ENCODE measurements around the gene KBTBD13.

KBTBD13 gene

GRCh38 chr15:65052956-65053355 lies 23.6 kb upstream of the KBTBD13 start:
- DNase-seq, result no peak

- DNase-seq, result peak; percentile 53
Measured at GRCh38 chr15:65054333-65055200, 22.0 kb upstream of the KBTBD13 start.

GRCh38 chr15:65055201-65055870 lies 21.2 kb upstream of the KBTBD13 start:
- DNase-seq, result no peak

- no peak for DNase-seq
Measured at GRCh38 chr15:65056106-65056505, 20.4 kb upstream of the KBTBD13 start.

- DNase-seq, result no peak
Measured at GRCh38 chr15:65056868-65057548, 19.5 kb upstream of the KBTBD13 start.

- no peak for DNase-seq
Measured at GRCh38 chr15:65057549-65057940, 19.0 kb upstream of the KBTBD13 start.

GRCh38 chr15:65058394-65059368 lies 17.9 kb upstream of the KBTBD13 start:
- no peak for DNase-seq

- DNase-seq, result no peak
Measured at GRCh38 chr15:65059369-65059750, 17.2 kb upstream of the KBTBD13 start.

- DNase-seq, result no peak
Measured at GRCh38 chr15:65059931-65060596, 16.5 kb upstream of the KBTBD13 start.

GRCh38 chr15:65060641-65061397 lies 15.7 kb upstream of the KBTBD13 start:
- DNase-seq, result no peak

GRCh38 chr15:65062061-65062460 lies 14.5 kb upstream of the KBTBD13 start:
- no peak for DNase-seq

GRCh38 chr15:65062726-65063125 lies 13.8 kb upstream of the KBTBD13 start:
- DNase-seq, result no peak

GRCh38 chr15:65066001-65066634 lies 10.4 kb upstream of the KBTBD13 start:
- no peak for DNase-seq

- DNase-seq, result no peak
Measured at GRCh38 chr15:65066635-65067316, 9.8 kb upstream of the KBTBD13 start.

- no peak for DNase-seq
Measured at GRCh38 chr15:65067317-65067644, 9.3 kb upstream of the KBTBD13 start.

- no peak for DNase-seq
Measured at GRCh38 chr15:65067645-65068402, 8.7 kb upstream of the KBTBD13 start, which contains the start of gene RASL12. RASL12 (minus strand) TSS chr15:65067991; CDS start chr15:65067835, 156 bp downstream.

GRCh38 chr15:65068403-65068788 lies 8.2 kb upstream of the KBTBD13 start:
- DNase-seq, result no peak

GRCh38 chr15:65069179-65069578 lies 7.4 kb upstream of the KBTBD13 start:
- DNase-seq, result no peak

Measured in CD4-positive, alpha-beta T cell treated with Interleukin-17A for 1 hour (primary cell).